Mesodermal cell (in vitro differentiated cells): ENCODE data around the gene TLR3. TPM values are rescaled to one million over a fixed set of nuclear protein-coding genes. Genes with fewer than 3 reads are reported as not detected.

Experiments
- H3K27ac ChIP-seq: 2 replicates; pipeline ENCODE4 v1.7.0; 2013; ENCODE audit warnings: mild to moderate bottlenecking, low read depth, low read length, moderate library complexity; ENCODE audit not compliant: severe bottlenecking
- H3K36me3 ChIP-seq: 2 replicates; pipeline ENCODE4 v1.7.1; 2013; ENCODE audit warnings: mild to moderate bottlenecking, low read length, moderate library complexity; ENCODE audit not compliant: control insufficient read depth, insufficient read depth
- H3K4me1 ChIP-seq: one replicate; pipeline ENCODE4 v1.7.1; 2013; ENCODE audit warnings: mild to moderate bottlenecking, low read length; ENCODE audit not compliant: insufficient read depth, control insufficient read depth, poor library complexity, severe bottlenecking
- H3K4me3 ChIP-seq: 2 replicates; pipeline ENCODE4 v1.7.0; 2013; ENCODE audit warnings: low read length, control low read depth, mild to moderate bottlenecking; ENCODE audit not compliant: insufficient read depth, poor library complexity, severe bottlenecking; ENCODE audit errors: extremely low read depth
- H3K9me3 ChIP-seq: 2 replicates; pipeline ENCODE4 v1.7.1; 2013; ENCODE audit warnings: mild to moderate bottlenecking, low read length, moderate library complexity; ENCODE audit not compliant: control insufficient read depth
- WGBS, 2 experiments: methylation state at CpG; one replicate each; pipeline ENCODE4 v1.1.5; 2013; ENCODE audit warnings: missing lambda C conversion rate in 2 of 2; ENCODE audit not compliant: insufficient coverage in 2 of 2; 5-methylcytosine and 5-hydroxymethylcytosine counted together
- polyA plus RNA-seq, 2 experiments: library from polyadenylated mRNA; stranded (reverse); fragments of 50-300 nt; gene quantifications; one replicate each; pipeline ENCODE4 v1.2.3, GENCODE V29; 2013

TLR3 gene
- 0.11 TPM for polyA plus RNA-seq (2013, experiment 1 of 2)
- not detected for polyA plus RNA-seq (2013, experiment 2 of 2)

- 83 to 92% methylated on average over 6 to 7 of the region's 12 CpGs for WGBS, 2 experiments
- no peak within 1 kb of the TSS for H3K27ac ChIP-seq
- no peaks in the 10 kb centered on the region for H3K4me1 ChIP-seq
- H3K9me3 ChIP-seq: no peaks in the 10 kb centered on the region
- H3K36me3 ChIP-seq: no peaks in the 10 kb centered on the region
- H3K4me3 ChIP-seq: no peak within 1 kb of the TSS
Measured at GRCh38 chr4:186068581-186069348, at the start of gene TLR3. Gene TLR3, plus strand, starts transcription at chr4:186069156. Its CDS starts 7,464 bp downstream, at chr4:186076620.

DNA sequence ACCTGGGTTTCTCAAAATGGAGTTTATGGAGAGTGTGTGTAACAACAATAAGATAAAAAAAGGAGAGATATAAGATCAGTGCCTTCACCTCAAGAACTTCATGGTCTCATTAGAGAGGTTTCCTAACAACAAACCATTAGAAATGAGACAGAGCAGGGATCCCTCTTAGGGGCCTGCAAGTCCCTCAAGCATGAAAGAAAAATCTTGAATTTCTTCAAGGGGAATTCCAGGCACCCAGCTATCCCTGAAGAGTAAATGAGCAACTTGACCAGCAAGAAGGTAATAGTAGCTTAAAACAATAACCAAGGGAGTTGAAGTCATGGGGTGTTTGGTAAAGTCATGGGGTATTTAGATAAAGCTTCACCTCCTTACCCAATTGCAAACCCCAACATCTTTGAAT, 49.7 kb upstream of the TLR3 start:
- no peak overlapping the region for H3K4me3 ChIP-seq
- no peaks in the 10 kb centered on the region for H3K9me3 ChIP-seq
- H3K4me1 ChIP-seq: no peaks in the 10 kb centered on the region
- no peaks in the 10 kb centered on the region for H3K36me3 ChIP-seq
- no peak overlapping the region for H3K27ac ChIP-seq

GRCh38 chr4:186020106-186020792, 48.7 kb upstream of the TLR3 start:
- no peak overlapping the region for H3K27ac ChIP-seq
- H3K4me1 ChIP-seq: no peaks in the 10 kb centered on the region
- H3K9me3 ChIP-seq: no peaks in the 10 kb centered on the region
- 97 to 98% methylated on average over 14 to 16 of the region's 17 CpGs for WGBS, 2 experiments
- no peak overlapping the region for H3K4me3 ChIP-seq
- no peaks in the 10 kb centered on the region for H3K36me3 ChIP-seq

- Histone ChIP-seq H3K27ac (no peak overlapping the region), H3K36me3 (no peaks in the 10 kb centered on the region), H3K9me3 (no peaks in the 10 kb centered on the region), H3K4me1 (no peaks in the 10 kb centered on the region), H3K4me3 (no peak overlapping the region)
- WGBS, 2 experiments: 90 to 91% methylated on average over 8 to 11 of the region's 15 CpGs
Measured at GRCh38 chr4:186020793-186021407, 48.1 kb upstream of the TLR3 start.

DNA sequence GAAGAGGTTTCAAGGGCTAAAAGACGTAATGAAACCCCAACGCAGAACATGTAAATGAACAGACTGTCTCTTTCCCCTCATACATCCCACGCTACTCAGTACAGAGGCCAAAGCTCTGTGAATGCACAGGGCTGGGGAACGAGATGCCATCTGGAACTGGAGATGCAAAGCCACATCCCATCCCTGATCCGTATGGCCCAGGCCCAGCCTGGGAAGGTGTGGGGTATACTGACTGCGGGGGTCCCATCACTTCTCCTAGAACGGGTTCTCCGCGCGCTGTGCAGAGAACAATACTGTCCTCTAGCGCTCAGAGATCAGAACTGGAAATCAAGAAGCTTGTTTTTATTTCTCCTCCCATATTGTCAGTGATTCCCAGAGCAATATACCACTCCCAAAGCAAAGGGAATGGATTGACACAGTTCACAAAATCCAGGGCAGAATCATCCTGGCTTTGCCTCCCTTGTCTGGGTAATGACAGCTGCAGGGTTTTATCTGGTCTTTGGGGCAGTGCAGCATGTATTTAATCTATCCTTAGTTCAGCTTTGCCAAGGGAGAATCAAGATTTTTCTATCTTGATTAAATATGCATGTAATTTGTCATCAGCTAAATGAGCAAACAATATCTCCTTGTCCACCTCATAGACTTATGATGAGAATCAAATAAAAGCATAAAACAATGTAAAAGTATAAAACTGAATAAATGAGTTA, 47.3 kb upstream of the TLR3 start:
- H3K27ac ChIP-seq: no peak overlapping the region
- H3K4me1 ChIP-seq: no peaks in the 10 kb centered on the region
- H3K4me3 ChIP-seq: no peak overlapping the region
- 21 to 25% methylated on average over 8 to 10 of the region's 11 CpGs for WGBS, 2 experiments
- H3K9me3 ChIP-seq: no peaks in the 10 kb centered on the region
- no peaks in the 10 kb centered on the region for H3K36me3 ChIP-seq

GRCh38 chr4:186023975-186024374, 45.0 kb upstream of the TLR3 start:
- no peak overlapping the region for H3K4me3 ChIP-seq
- WGBS, 2 experiments: 85 to 94% methylated on average over 12 to 13 of the region's 14 CpGs
- peaks cover 11% of the 10 kb centered on the region for H3K9me3 ChIP-seq
- H3K27ac ChIP-seq: no peak overlapping the region
- H3K4me1 ChIP-seq: no peaks in the 10 kb centered on the region
- H3K36me3 ChIP-seq: no peaks in the 10 kb centered on the region

DNA sequence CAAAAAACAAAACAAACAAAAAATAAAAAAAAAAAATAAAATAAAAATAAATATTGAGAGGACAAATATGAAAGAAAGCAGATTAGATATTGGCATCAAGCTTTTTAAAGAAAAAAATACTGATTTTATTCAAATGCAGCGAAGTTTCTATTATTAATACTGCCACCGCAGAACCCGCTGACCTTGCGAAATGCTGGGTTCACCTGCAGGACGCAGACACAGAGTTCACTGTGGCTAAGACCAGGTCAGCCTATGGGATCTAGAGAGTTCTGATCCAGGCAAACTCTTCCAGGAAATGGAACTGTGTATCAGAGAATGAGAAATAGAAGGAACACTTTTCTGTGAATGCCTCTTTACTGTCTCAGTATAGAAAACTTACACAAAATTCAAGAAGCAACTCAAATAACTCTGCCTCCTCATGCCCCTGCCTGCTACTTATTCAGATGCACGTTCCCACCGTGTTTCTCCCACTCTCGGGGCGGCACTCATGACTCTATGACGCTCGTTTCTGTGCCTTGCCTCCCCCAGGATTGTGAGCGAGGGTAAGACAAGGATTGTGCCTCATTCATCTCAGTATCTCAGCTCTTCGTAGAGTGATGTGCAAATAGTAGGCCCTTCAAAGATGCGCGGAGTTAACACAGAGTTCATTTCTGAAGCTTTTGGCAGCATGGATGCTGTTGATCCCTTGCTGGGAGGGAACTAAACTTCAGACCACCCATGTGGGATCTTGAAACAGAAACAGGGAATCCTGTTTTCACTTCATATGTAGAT, 44.1 kb upstream of the TLR3 start:
- Histone ChIP-seq H3K4me3 (no peak overlapping the region), H3K4me1 (no peaks in the 10 kb centered on the region), H3K27ac (no peak overlapping the region), H3K36me3 (no peaks in the 10 kb centered on the region), H3K9me3 (peaks cover 11% of the 10 kb centered on the region)
- 83 to 89% methylated on average over 11 to 15 of the region's 15 CpGs for WGBS, 2 experiments

DNA sequence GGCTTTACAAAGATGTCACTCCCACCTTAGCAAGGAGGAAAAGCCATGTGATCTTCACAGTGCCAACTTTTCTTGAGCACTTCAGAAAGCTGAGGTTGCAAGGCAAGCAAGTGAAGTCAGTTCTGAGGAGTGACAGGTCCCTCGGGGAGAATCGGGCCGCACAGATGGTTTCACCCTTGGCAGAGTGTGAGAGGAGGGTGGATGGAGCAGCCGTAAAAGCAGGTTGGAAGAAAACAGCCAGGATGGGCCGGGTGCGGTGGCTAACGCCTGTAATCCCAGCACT, 43.6 kb upstream of the TLR3 start:
- Histone ChIP-seq H3K36me3 (no peaks in the 10 kb centered on the region), H3K4me3 (no peak overlapping the region), H3K9me3 (peaks cover 11% of the 10 kb centered on the region), H3K4me1 (no peaks in the 10 kb centered on the region), H3K27ac (no peak overlapping the region)
- WGBS, 2 experiments: 96% methylated on average over 7 of the region's 7 CpGs; no CpG with 5 or more reads in 1 of the 2 experiments

DNA sequence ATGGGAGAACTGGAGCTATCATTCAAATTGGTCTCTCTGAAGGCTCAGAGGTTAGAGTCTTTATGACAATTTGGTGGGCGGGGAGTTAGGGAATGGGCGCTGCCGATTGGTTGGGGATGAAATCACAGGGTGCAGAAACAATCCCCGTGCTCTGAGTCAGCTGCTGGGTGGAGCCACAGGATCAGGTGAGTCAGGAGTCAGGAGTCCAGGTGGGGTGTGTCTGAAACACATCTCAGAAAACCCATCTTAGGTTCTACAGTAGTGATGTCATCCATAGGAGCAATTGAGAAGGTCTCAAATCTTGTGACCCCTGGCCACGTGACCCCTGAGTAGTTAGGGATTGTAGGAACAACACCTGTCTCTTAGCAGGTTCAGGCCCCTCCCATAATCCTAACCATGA, 41.6 kb upstream of the TLR3 start:
- no peaks in the 10 kb centered on the region for H3K36me3 ChIP-seq
- H3K9me3 ChIP-seq: peaks cover 11% of the 10 kb centered on the region
- no peak overlapping the region for H3K27ac ChIP-seq
- no peak overlapping the region for H3K4me3 ChIP-seq
- 98 to 100% methylated on average over 2 to 4 of the region's 5 CpGs for WGBS, 2 experiments
- no peaks in the 10 kb centered on the region for H3K4me1 ChIP-seq
